SH-SY5Y (cell line): ENCODE measurements around the gene CLIC3.

ENCODE experiments used
- GATA2 ChIP-seq: IDR thresholded peaks from 2 replicates; pipeline ENCODE4 v1.6.1; 2011; ENCODE audit warnings: mild to moderate bottlenecking, low read depth, low read length
- GATA3 ChIP-seq: IDR thresholded peaks from 2 replicates; pipeline ENCODE4 v1.6.1; 2011; ENCODE audit warnings: low read depth, mild to moderate bottlenecking, low read length, moderate library complexity

GRCh38 chr9:137015976-137016375 is 19.6 kb upstream of the CLIC3 start:
- no peak for TF ChIP-seq GATA2
- no peak for TF ChIP-seq GATA3
